ENCODE results near the gene GATA5.

The GATA5 gene

GRCh38 chr20:62454904-62455636, 20.7 kb downstream of the GATA5 start:
- no peak for DNase-seq (ENCODE audit: low read depth)

DNA sequence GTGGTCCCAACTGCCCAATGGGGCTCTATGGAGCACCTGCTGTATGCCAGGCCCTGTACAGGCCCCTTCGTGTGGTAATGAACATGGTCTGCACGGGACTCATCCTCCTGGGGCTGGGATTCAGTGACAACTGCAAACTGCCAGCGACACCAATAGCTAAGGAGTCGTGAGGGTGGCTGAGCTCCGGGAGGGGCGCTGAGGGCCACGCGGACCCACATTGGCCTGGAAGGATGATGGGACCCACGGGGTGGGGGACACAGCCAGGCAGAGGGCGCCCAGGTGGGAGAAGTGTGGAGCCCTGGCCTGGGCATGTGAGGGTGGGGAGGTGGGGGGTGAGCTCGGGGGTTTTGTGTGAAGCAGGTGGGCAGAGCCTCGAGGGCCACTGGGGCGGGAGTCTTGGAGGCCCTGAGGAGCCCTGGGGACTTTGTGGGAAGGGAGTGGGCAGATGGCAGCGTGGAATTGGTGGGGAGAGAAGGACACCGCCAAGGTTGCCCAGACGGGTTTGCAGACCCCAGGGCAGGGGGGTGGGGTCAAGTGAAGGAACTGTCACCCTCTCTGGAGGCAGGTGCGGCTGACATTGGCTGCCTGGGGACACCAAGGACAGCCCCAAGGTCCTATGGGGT, 22.5 kb downstream of the GATA5 start:
- DNase-seq (ENCODE audit: low read depth), result no peak

- no peak for DNase-seq (ENCODE audit: low read depth)
Measured at GRCh38 chr20:62452475-62453095, 23.2 kb downstream of the GATA5 start.

DNA sequence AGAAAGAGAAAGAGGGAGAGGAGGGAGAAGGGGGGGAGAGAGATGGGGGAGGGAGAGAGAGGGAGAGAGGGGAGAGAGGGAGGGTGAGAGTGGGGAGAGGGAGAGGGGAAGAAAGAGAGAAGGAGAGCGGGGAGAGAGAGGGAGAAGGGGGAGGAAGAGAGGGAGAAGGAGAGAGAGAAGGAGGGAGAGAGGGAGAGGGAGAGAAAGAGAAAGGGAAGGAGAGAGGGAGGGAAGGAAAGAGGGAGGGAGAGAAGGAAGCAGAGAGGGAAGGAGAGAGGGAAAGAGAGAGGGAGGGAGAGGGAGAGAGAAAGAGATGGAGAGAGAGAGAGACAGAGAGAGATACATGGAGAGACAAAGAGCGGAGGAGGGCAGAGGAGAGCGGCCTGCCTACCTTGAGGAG, 23.8 kb downstream of the GATA5 start:
- no peak for DNase-seq (ENCODE audit: low read depth)

DNA sequence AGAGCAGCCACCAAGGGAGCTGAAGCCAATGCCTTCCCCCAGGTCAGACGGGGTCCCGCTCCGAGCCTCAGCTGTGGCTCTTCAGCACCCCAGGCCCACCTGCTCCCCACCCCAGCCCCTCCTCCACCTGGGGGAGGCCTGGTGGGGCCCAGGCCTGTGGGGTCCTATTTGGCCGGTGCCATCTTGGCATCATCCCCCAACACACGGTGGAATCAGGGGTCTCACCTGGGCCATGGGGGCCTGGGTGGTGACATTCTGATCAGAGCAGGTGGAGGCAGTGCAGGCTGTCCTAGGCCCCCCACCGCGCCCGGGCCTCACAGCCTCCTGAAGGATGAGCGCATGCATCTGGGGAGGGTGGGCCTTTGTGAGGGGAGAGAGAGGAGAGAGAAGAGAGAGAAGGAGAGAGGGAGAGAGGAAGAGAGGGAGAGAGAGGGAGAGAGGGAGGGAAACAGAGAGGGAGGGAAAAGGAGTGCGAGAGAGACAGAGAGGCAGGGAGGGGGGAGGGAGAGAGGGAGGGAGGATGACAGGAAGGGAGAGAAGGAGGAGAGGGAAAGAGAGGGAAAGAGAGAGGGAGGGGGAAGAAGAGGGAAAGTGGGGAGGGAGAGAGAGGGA, 24.5 kb downstream of the GATA5 start:
- no peak for DNase-seq (ENCODE audit: low read depth)

- DNase-seq (ENCODE audit: low read depth), result no peak
Measured at GRCh38 chr20:62449951-62450691, 25.7 kb downstream of the GATA5 start.

DNA sequence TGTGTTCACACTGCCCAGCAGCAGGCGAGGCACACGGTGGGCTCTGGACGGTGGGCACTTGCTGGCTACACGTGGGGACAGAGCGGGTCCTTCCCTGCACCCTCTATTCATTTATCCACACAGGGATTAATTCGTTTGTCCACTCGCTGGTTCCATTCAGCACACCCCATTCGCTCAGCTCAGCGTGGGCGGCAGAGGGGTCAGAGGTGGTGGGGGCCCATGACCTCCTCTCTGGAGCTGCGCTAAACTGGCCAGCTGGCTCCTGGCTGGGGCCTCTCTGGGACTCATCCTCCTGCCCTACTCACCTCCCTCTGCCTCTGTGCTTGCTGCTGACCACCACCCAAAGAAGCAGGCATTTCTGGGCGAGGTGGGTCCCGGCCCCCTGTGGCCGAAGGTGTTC, 27.0 kb downstream of the GATA5 start:
- DNase-seq (ENCODE audit: low read depth), result no peak

DNA sequence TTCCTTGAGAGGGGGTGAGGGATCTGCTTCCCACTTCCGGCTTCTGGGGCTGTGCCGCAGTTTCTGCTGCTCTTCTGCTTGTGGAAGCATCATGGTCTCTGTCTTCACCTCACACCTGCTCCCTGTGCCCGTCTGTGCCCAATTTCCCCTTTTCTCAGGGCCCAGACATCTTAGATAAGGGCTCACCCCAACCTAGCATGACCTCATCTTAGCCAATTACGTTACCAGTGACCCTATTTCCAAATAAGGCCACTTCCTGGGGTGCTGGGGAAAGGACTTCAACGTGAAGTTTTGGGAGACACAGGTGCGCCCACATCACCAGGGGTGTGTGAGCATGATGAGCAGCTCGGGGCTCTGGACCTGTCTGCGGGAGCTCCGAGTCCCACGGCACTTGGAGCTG, 27.8 kb downstream of the GATA5 start:
- no peak for DNase-seq (ENCODE audit: low read depth)

DNA sequence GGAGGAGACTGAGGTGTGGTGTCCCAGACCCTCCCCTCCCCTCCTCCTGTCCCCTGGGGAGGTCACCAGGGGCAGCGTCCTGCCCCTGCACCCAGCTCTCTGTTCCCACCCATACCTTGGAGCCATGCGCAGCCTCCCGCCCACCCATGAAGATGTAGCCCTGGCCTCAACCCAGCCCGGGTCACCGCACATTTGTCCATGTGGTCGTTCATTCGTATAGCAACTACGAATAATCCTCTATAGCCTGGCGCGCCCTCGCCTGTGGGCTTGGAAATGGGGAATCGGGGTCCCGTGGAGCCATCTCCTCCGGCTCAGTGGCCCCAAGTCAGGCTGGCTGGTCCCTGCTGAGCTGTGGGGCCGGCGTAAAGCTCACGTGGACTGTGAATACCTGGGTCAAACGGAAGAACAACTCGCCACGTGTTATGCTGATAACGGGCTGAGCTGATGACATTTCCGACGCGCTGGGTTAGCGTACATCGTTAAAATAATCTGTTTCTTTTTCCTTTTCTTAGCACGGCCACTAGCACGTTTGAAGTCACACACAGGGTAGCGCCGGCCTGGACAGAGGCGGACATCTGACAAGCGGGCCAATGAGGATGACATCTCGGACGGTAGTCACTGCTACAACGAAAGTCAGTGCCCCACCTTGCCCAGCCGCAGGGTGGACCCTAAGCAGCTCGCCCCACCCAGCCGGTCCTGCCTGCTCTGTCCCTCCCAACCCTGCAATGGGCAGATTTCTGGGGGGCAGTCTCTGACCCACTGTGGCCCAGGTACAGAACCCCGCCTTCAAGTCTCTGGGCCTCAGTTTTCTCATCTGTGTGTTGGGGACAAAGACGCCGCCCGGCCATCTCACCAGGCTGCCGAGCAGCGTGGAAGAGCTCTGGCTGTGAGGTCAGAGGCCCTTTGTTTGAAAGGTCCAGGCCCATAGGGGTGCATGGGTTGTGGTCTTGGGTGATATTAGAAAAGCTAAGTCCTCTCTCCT, 28.6 kb downstream of the GATA5 start:
- no peak for DNase-seq (ENCODE audit: low read depth)

DNA sequence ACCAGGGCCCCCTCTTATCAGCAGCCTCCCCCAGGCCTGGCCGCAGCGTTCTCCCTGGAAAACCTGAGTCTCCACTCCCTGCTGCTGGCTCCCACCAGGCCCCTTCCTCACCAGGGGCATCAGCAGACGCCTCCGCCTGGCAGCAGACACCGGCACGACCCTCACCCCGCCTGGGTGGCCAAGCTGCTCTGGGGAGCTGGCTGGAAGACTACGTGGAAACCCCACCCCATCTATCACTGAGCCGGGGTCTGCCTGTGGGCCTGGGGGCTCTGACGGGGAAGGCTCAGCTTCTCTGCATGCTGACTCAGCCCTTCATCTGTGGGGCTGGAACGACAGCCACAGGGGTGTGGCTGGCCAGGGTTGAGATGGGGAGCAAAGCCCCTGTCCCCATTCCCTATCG, 29.3 kb downstream of the GATA5 start:
- DNase-seq (ENCODE audit: low read depth), result no peak

GRCh38 chr20:62445553-62446340, 30.0 kb downstream of the GATA5 start:
- no peak for DNase-seq (ENCODE audit: low read depth)

- DNase-seq (ENCODE audit: low read depth), result no peak
Measured at GRCh38 chr20:62444286-62444685, 31.5 kb downstream of the GATA5 start.

DNA sequence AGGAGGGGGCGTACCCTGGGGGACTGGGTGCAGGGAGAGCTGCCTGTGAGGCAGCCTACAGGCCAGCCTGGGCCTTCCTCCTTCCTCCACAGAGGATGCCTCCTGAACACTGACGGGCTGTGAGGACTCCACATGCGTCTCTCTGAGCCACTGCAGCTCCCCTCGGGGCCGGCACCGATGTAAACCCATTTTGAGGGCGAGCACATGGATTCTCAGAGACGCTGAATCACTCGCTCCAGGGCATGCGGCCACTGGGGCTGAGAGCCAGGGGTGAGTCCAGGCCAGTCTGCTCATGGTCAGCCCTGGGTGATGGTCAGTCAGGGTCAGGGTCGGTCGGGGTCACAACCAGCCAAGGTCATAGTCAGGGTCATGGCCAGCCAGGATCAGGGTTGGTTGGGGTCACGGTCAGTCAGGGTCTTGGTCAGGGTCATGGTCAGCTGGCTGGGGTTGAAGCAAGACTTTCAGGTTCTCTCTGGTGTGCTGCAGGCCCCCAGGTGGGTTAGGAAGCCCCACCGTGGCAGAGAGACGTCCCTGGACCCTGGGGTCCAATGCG, 33.7 kb downstream of the GATA5 start:
- DNase-seq (ENCODE audit: low read depth), result no peak

DNA sequence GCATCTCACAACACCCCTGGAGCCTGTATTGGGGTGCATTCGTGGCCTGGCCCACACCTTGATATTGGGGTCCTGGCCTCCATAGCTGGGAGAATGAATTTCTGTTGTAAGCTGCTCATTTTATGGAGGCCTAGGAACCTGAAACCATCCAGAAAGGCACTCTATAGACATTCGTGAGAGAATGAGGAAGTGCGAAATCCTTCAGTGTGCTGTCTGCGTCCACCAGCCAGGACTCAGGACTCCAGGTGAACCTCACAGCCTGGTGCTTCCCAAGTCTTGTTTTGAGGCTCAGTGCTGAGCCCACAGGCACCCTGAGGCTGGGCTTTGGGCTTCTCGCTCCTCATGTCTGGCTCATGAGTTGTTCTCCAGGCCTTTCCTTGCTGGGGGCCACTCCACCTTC, 36.6 kb downstream of the GATA5 start:
- DNase-seq (ENCODE audit: low read depth), result no peak

GRCh38 chr20:62437927-62438326, 37.9 kb downstream of the GATA5 start:
- DNase-seq (ENCODE audit: low read depth), result no peak

DNA sequence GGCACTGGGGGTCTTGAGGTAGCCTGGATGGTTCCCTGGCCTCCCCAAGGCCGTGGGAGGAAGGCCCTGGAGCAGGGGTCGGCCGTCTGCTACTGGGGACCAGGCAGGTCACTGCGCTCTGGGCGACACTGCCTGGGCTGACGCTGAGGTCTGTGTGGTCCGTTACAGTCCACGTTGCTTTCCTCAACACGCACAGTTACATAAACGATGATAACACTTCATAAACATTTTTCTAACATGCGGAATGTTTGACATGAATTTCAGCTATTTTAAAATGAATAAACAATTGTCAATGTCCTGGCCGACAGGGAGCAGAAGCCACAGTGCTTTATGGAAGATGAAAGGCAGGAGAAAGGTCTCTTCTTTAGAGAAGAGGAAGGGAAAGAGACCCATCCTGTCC, 38.3 kb downstream of the GATA5 start:
- no peak for DNase-seq (ENCODE audit: low read depth)

DNA sequence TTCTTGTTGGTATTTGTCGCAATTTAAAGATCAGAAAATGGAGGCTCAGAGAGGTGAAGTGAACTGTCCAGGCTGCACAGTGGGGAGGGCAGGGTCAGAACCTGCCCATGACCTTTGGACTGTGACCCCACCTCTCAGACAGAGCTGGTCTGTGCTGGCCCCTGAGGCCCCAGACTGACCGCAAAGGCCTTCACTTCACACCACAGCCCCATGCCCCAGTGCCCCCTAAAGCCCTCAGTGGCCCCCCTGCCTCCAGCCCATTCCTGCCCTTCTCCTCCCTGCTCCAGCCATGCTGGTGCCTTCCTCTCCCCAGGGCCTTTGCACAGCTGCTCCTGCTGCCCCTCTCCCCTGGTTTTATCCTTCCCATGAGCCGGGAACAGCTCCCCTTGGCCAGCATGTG, 39.1 kb downstream of the GATA5 start:
- DNase-seq (ENCODE audit: low read depth), result no peak

GRCh38 chr20:62433658-62434497, 41.9 kb downstream of the GATA5 start:
- DNase-seq (ENCODE audit: low read depth), result no peak

GRCh38 chr20:62430866-62431447, 44.8 kb downstream of the GATA5 start:
- no peak for DNase-seq (ENCODE audit: low read depth)

Measured in fibroblast of the conjunctiva (primary cell).